ENCODE results near the gene LIN28B.

Gene LIN28B

GRCh38 chr6:105099371-105099770, 142.5 kb downstream of the LIN28B start:
- Histone ChIP-seq H3K79me2 (ENCODE audit: control insufficient read depth, insufficient read depth, low read length) (no peaks in the 10 kb centered on the region), H3K27me3 (ENCODE audit: insufficient read depth, low read length, poor library complexity) (no peaks in the 10 kb centered on the region), H3K23ac (ENCODE audit: low read length) (no peak overlapping the region), H2BK15ac (replicated peaks; ENCODE audit: low read depth) (no peak overlapping the region), H4K5ac (ENCODE audit: low read length) (no peak overlapping the region), H3K36me3 (ENCODE audit: control insufficient read depth, insufficient read depth, low read length) (no peaks in the 10 kb centered on the region), H3K79me1 (ENCODE audit: low read length) (no peaks in the 10 kb centered on the region), H3K4me1 (ENCODE audit: control insufficient read depth, low read depth, low read length) (no peaks in the 10 kb centered on the region), H3K27ac (ENCODE audit: low read depth, low read length) (no peak overlapping the region), H3K4me2 (ENCODE audit: low read length) (no peak overlapping the region), H4K8ac (ENCODE audit: low read depth, low read length) (no peak overlapping the region), H2AK5ac (ENCODE audit: low read length) (no peak overlapping the region), H3K9ac (ENCODE audit: low read length) (no peak overlapping the region), H3K18ac (ENCODE audit: low read length) (no peak overlapping the region), H2BK120ac (ENCODE audit: low read depth, low read length) (no peak overlapping the region), H2BK5ac (ENCODE audit: low read length) (no peak overlapping the region), H3K4me3 (ENCODE audit: low read length) (no peak overlapping the region), H3K4ac (ENCODE audit: low read depth, low read length) (no peak overlapping the region), H3K56ac (ENCODE audit: low read length) (no peak overlapping the region)
- no CpG with 5 or more reads among the region's 7 CpGs for whole genome bisulfite sequencing (ENCODE audit: extremely low coverage, insufficient coverage, low lambda C conversion rate)
- no peak for DNase-seq

GRCh38 chr6:105102186-105102585, 145.3 kb downstream of the LIN28B start:
- Histone ChIP-seq H3K56ac (ENCODE audit: low read length) (no peak overlapping the region), H3K79me1 (ENCODE audit: low read length) (no peaks in the 10 kb centered on the region), H3K4me3 (ENCODE audit: low read length) (no peak overlapping the region), H2AK5ac (ENCODE audit: low read length) (no peak overlapping the region), H3K23ac (ENCODE audit: low read length) (no peak overlapping the region), H3K79me2 (ENCODE audit: control insufficient read depth, insufficient read depth, low read length) (no peaks in the 10 kb centered on the region), H3K18ac (ENCODE audit: low read length) (no peak overlapping the region), H3K4me1 (ENCODE audit: control insufficient read depth, low read depth, low read length) (no peaks in the 10 kb centered on the region), H4K8ac (ENCODE audit: low read depth, low read length) (no peak overlapping the region), H4K5ac (ENCODE audit: low read length) (no peak overlapping the region), H3K27me3 (ENCODE audit: insufficient read depth, low read length, poor library complexity) (no peaks in the 10 kb centered on the region), H3K9ac (ENCODE audit: low read length) (no peak overlapping the region), H3K4ac (ENCODE audit: low read depth, low read length) (no peak overlapping the region), H2BK15ac (replicated peaks; ENCODE audit: low read depth) (no peak overlapping the region), H3K27ac (ENCODE audit: low read depth, low read length) (no peak overlapping the region), H2BK120ac (ENCODE audit: low read depth, low read length) (no peak overlapping the region), H2BK5ac (ENCODE audit: low read length) (no peak overlapping the region), H3K4me2 (ENCODE audit: low read length) (no peak overlapping the region), H3K36me3 (ENCODE audit: control insufficient read depth, insufficient read depth, low read length) (no peaks in the 10 kb centered on the region)
- WGBS (ENCODE audit: extremely low coverage, insufficient coverage, low lambda C conversion rate), result no CpG with 5 or more reads among the region's 5 CpGs
- DNase-seq, result no peak

- H2BK15ac ChIP-seq (replicated peaks; ENCODE audit: low read depth), result no peak overlapping the region
- H3K23ac ChIP-seq (ENCODE audit: low read length), result no peak overlapping the region
- H4K5ac ChIP-seq (ENCODE audit: low read length), result no peak overlapping the region
- no peak overlapping the region for H3K4ac ChIP-seq (ENCODE audit: low read depth, low read length)
- no peaks in the 10 kb centered on the region for H3K79me1 ChIP-seq (ENCODE audit: low read length)
- H3K27me3 ChIP-seq (ENCODE audit: insufficient read depth, low read length, poor library complexity), result no peaks in the 10 kb centered on the region
- H3K79me2 ChIP-seq (ENCODE audit: control insufficient read depth, insufficient read depth, low read length), result no peaks in the 10 kb centered on the region
- H2AK5ac ChIP-seq (ENCODE audit: low read length), result no peak overlapping the region
- H3K27ac ChIP-seq (ENCODE audit: low read depth, low read length), result no peak overlapping the region
- H3K4me3 ChIP-seq (ENCODE audit: low read length), result no peak overlapping the region
- no peak overlapping the region for H3K56ac ChIP-seq (ENCODE audit: low read length)
- no peak overlapping the region for H2BK120ac ChIP-seq (ENCODE audit: low read depth, low read length)
- H4K8ac ChIP-seq (ENCODE audit: low read depth, low read length), result no peak overlapping the region
- H3K18ac ChIP-seq (ENCODE audit: low read length), result no peak overlapping the region
- WGBS (ENCODE audit: extremely low coverage, insufficient coverage, low lambda C conversion rate), result no CpG with 5 or more reads among the region's 3 CpGs
- no peaks in the 10 kb centered on the region for H3K36me3 ChIP-seq (ENCODE audit: control insufficient read depth, insufficient read depth, low read length)
- no peaks in the 10 kb centered on the region for H3K4me1 ChIP-seq (ENCODE audit: control insufficient read depth, low read depth, low read length)
- no peak overlapping the region for H2BK5ac ChIP-seq (ENCODE audit: low read length)
- no peak overlapping the region for H3K9ac ChIP-seq (ENCODE audit: low read length)
- no peak for DNase-seq
- no peak overlapping the region for H3K4me2 ChIP-seq (ENCODE audit: low read length)
Measured at GRCh38 chr6:105105094-105105493, 148.2 kb downstream of the LIN28B start.

- Histone ChIP-seq H2BK15ac (replicated peaks; ENCODE audit: low read depth) (no peak overlapping the region), H3K27ac (ENCODE audit: low read depth, low read length) (no peak overlapping the region), H3K4me2 (ENCODE audit: low read length) (no peak overlapping the region), H4K8ac (ENCODE audit: low read depth, low read length) (no peak overlapping the region), H3K18ac (ENCODE audit: low read length) (no peak overlapping the region), H2AK5ac (ENCODE audit: low read length) (no peak overlapping the region), H3K4me3 (ENCODE audit: low read length) (no peak overlapping the region), H3K9ac (ENCODE audit: low read length) (no peak overlapping the region), H3K27me3 (ENCODE audit: insufficient read depth, low read length, poor library complexity) (no peaks in the 10 kb centered on the region), H3K36me3 (ENCODE audit: control insufficient read depth, insufficient read depth, low read length) (no peaks in the 10 kb centered on the region), H3K4ac (ENCODE audit: low read depth, low read length) (no peak overlapping the region), H2BK120ac (ENCODE audit: low read depth, low read length) (no peak overlapping the region), H4K5ac (ENCODE audit: low read length) (no peak overlapping the region), H3K79me2 (ENCODE audit: control insufficient read depth, insufficient read depth, low read length) (no peaks in the 10 kb centered on the region), H3K23ac (ENCODE audit: low read length) (no peak overlapping the region), H3K56ac (ENCODE audit: low read length) (no peak overlapping the region), H2BK5ac (ENCODE audit: low read length) (no peak overlapping the region), H3K79me1 (ENCODE audit: low read length) (no peaks in the 10 kb centered on the region), H3K4me1 (ENCODE audit: control insufficient read depth, low read depth, low read length) (no peaks in the 10 kb centered on the region)
- no peak for DNase-seq
- no CpG with 5 or more reads among the region's 8 CpGs for WGBS (ENCODE audit: extremely low coverage, insufficient coverage, low lambda C conversion rate)
Measured at GRCh38 chr6:105106260-105106659, 149.4 kb downstream of the LIN28B start.

GRCh38 chr6:105107207-105107606, 150.3 kb downstream of the LIN28B start:
- no peaks in the 10 kb centered on the region for H3K79me1 ChIP-seq (ENCODE audit: low read length)
- no peak overlapping the region for H3K4ac ChIP-seq (ENCODE audit: low read depth, low read length)
- H3K9ac ChIP-seq (ENCODE audit: low read length), result no peak overlapping the region
- no peak overlapping the region for H4K5ac ChIP-seq (ENCODE audit: low read length)
- no peak overlapping the region for H2BK120ac ChIP-seq (ENCODE audit: low read depth, low read length)
- H2BK5ac ChIP-seq (ENCODE audit: low read length), result no peak overlapping the region
- no peak overlapping the region for H2BK15ac ChIP-seq (replicated peaks; ENCODE audit: low read depth)
- no peaks in the 10 kb centered on the region for H3K79me2 ChIP-seq (ENCODE audit: control insufficient read depth, insufficient read depth, low read length)
- no peaks in the 10 kb centered on the region for H3K27me3 ChIP-seq (ENCODE audit: insufficient read depth, low read length, poor library complexity)
- H3K4me1 ChIP-seq (ENCODE audit: control insufficient read depth, low read depth, low read length), result no peaks in the 10 kb centered on the region
- no peak for DNase-seq
- no peak overlapping the region for H2AK5ac ChIP-seq (ENCODE audit: low read length)
- H3K27ac ChIP-seq (ENCODE audit: low read depth, low read length), result no peak overlapping the region
- no peaks in the 10 kb centered on the region for H3K36me3 ChIP-seq (ENCODE audit: control insufficient read depth, insufficient read depth, low read length)
- H3K23ac ChIP-seq (ENCODE audit: low read length), result no peak overlapping the region
- no peak overlapping the region for H3K4me2 ChIP-seq (ENCODE audit: low read length)
- H3K4me3 ChIP-seq (ENCODE audit: low read length), result no peak overlapping the region
- no peak overlapping the region for H4K8ac ChIP-seq (ENCODE audit: low read depth, low read length)
- no peak overlapping the region for H3K56ac ChIP-seq (ENCODE audit: low read length)
- no peak overlapping the region for H3K18ac ChIP-seq (ENCODE audit: low read length)
- no CpG with 5 or more reads among the region's 1 CpG for WGBS (ENCODE audit: extremely low coverage, insufficient coverage, low lambda C conversion rate)

- H3K9ac ChIP-seq (ENCODE audit: low read length), result no peak overlapping the region
- no peak overlapping the region for H3K56ac ChIP-seq (ENCODE audit: low read length)
- H3K79me1 ChIP-seq (ENCODE audit: low read length), result no peaks in the 10 kb centered on the region
- no peak overlapping the region for H2BK15ac ChIP-seq (replicated peaks; ENCODE audit: low read depth)
- WGBS (ENCODE audit: extremely low coverage, insufficient coverage, low lambda C conversion rate), result no CpG with 5 or more reads among the region's 7 CpGs
- no peaks in the 10 kb centered on the region for H3K36me3 ChIP-seq (ENCODE audit: control insufficient read depth, insufficient read depth, low read length)
- H4K8ac ChIP-seq (ENCODE audit: low read depth, low read length), result no peak overlapping the region
- H3K4me3 ChIP-seq (ENCODE audit: low read length), result no peak overlapping the region
- no peak for DNase-seq
- no peak overlapping the region for H3K4ac ChIP-seq (ENCODE audit: low read depth, low read length)
- no peaks in the 10 kb centered on the region for H3K79me2 ChIP-seq (ENCODE audit: control insufficient read depth, insufficient read depth, low read length)
- H3K23ac ChIP-seq (ENCODE audit: low read length), result no peak overlapping the region
- no peak overlapping the region for H2BK5ac ChIP-seq (ENCODE audit: low read length)
- H2AK5ac ChIP-seq (ENCODE audit: low read length), result no peak overlapping the region
- H3K4me1 ChIP-seq (ENCODE audit: control insufficient read depth, low read depth, low read length), result no peaks in the 10 kb centered on the region
- H3K27ac ChIP-seq (ENCODE audit: low read depth, low read length), result no peak overlapping the region
- no peak overlapping the region for H2BK120ac ChIP-seq (ENCODE audit: low read depth, low read length)
- no peaks in the 10 kb centered on the region for H3K27me3 ChIP-seq (ENCODE audit: insufficient read depth, low read length, poor library complexity)
- no peak overlapping the region for H4K5ac ChIP-seq (ENCODE audit: low read length)
- no peak overlapping the region for H3K4me2 ChIP-seq (ENCODE audit: low read length)
- H3K18ac ChIP-seq (ENCODE audit: low read length), result no peak overlapping the region
Measured at GRCh38 chr6:105108631-105109262, 151.8 kb downstream of the LIN28B start.
